B cell (primary cell): ENCODE results near the gene USE1.

ENCODE experiments used
- EZH2 ChIP-seq: IDR thresholded peaks from 2 replicates; pipeline ENCODE4 v1.6.1; 2012; ENCODE audit warnings: borderline replicate concordance, low read depth, mild to moderate bottlenecking, moderate library complexity, low read length; ENCODE audit not compliant: insufficient read depth, poor library complexity, severe bottlenecking
- TF ChIP-seq, protein P1 (sequence below): fragments of 200-600 bp; IDR thresholded peaks from one replicate; pipeline ENCODE4 v1.8.0; 2022; ENCODE audit warnings: antibody characterized with exemption, mild to moderate bottlenecking

DNA sequence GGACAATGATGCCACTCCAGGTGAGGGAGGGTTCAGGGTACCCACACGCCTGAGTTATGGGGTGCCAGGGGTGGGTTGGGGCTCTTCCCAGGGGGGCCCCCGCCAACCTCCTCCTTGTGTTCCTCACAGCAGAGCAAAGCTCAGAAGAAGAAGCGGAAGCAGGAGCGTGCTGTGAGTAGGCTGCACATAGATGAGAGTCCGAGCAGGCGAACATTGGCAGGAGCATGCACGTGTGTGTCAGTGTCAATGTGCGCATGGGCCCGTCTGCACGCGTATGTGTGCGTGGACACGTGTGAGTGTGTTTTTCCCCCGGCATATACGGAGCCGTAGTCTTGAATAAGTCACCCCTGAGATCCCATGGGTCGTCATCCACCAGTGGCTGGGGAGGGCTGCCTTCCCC is 12.4 kb upstream of the USE1 start:
- TF ChIP-seq, protein P1, sequence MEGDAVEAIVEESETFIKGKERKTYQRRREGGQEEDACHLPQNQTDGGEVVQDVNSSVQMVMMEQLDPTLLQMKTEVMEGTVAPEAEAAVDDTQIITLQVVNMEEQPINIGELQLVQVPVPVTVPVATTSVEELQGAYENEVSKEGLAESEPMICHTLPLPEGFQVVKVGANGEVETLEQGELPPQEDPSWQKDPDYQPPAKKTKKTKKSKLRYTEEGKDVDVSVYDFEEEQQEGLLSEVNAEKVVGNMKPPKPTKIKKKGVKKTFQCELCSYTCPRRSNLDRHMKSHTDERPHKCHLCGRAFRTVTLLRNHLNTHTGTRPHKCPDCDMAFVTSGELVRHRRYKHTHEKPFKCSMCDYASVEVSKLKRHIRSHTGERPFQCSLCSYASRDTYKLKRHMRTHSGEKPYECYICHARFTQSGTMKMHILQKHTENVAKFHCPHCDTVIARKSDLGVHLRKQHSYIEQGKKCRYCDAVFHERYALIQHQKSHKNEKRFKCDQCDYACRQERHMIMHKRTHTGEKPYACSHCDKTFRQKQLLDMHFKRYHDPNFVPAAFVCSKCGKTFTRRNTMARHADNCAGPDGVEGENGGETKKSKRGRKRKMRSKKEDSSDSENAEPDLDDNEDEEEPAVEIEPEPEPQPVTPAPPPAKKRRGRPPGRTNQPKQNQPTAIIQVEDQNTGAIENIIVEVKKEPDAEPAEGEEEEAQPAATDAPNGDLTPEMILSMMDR, result no peak
- TF ChIP-seq EZH2, result no peak
